Activated CD4-positive, alpha-beta T cell treated with anti-CD3 and anti-CD28 coated beads for 1 hour (primary cell): ENCODE data around the gene ANAPC1.
A peak's percentile ranks its signal among the peaks of the same experiment; 100 is the strongest.
"Not testable (repeated sequence)": the region's sequence is repeated elsewhere in the genome, so short reads cannot be mapped to it uniquely, and the experiment has no call there.

Experiments used
- DNase-seq: peaks from one replicate; pipeline ENCODE4 v3.0.0-alpha.2; 2020

Gene ANAPC1, protein sequence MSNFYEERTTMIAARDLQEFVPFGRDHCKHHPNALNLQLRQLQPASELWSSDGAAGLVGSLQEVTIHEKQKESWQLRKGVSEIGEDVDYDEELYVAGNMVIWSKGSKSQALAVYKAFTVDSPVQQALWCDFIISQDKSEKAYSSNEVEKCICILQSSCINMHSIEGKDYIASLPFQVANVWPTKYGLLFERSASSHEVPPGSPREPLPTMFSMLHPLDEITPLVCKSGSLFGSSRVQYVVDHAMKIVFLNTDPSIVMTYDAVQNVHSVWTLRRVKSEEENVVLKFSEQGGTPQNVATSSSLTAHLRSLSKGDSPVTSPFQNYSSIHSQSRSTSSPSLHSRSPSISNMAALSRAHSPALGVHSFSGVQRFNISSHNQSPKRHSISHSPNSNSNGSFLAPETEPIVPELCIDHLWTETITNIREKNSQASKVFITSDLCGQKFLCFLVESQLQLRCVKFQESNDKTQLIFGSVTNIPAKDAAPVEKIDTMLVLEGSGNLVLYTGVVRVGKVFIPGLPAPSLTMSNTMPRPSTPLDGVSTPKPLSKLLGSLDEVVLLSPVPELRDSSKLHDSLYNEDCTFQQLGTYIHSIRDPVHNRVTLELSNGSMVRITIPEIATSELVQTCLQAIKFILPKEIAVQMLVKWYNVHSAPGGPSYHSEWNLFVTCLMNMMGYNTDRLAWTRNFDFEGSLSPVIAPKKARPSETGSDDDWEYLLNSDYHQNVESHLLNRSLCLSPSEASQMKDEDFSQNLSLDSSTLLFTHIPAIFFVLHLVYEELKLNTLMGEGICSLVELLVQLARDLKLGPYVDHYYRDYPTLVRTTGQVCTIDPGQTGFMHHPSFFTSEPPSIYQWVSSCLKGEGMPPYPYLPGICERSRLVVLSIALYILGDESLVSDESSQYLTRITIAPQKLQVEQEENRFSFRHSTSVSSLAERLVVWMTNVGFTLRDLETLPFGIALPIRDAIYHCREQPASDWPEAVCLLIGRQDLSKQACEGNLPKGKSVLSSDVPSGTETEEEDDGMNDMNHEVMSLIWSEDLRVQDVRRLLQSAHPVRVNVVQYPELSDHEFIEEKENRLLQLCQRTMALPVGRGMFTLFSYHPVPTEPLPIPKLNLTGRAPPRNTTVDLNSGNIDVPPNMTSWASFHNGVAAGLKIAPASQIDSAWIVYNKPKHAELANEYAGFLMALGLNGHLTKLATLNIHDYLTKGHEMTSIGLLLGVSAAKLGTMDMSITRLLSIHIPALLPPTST (N-terminal part only)

DNA sequence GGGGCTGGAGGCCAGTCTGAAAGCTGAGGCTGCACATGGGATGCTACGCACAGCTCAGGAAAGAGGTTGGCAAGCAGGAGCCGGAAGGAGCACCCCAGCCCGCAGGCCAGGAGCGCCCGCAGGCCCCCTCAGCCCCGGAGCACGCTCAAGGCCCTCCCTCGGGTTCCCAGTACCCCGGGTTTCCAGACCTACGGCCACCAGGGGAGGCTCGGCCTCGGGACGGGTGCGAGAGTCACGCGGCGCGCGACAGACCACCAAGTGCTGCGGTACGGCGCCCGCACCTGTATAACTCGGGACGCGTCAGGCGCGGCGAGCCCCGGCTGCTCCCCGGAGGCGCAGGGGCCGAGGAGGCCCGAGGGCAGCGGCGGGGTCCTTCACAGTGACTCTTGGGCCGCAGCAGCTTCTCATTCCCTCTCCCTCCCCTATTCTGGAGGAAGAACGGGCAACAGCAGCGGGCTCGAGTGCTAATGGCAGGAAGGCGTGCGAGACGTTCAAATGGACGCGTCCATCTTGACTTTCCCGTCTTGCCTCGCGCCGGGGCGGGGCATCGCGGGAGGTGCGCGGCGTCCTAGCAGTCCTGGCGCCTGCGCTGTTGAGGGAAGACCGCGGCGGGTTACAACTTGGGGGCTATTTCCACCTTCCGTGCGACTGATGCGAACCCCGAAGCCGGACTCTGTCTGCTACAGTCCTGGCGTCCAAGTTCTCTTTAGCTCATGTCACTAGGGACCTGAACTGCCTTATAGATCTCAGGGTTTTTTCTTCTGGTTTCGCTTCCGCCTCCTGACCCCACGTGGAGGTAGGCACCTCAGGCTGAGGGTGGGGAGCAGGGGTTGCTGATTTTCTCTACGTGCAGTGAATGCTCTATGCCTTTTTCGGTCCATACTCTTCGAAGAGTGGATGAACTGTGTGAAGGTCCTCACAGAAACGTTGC is at the start of gene ANAPC1:
ANAPC1 (minus strand) TSS at position 533 of the 931 bp plus-strand sequence. CDS start 3,368 bp downstream, outside the sequence.
- DNase-seq: peak; percentile 76

DNA sequence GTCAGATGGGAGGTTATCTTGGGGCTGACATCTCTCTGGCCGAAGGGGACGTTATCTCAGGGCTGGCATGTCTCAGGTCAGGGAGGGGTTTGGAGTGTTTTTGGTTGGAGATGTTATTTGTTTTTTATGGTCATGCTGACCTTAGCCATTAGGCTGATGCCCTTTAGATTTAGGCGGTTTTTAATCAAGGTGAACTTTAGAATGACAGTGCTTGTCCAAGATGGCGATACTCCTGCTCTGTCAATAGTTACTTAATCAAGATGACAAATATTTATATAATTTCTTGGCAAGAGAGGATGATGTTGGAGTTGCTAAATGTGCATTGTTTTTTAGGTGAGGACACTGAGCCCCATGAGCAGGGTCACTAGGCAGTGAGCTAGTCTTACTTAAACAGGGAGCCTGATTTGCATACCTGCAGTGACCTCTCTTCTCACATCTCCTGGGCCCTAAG is 48.9 kb upstream of the ANAPC1 start:
- DNase-seq: no peak

DNA sequence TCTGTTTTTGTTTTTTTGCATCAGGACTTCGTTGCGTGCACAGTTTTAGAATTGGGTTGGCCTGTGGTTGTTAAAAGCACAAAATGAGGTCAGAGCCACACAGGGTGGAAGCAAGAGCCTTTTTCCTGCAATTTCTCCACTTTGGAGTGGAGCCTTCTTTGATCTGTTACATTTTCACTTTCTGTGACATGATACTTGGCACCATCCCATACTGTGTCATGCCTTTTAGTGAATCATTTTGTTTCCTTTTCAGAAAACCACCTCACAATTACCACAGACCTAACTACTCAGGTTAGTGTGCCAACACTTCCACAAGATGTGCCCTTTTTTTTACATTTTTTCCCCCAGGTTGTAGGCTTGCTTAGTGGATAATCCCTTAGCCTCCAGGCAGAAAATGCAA is 46.9 kb upstream of the ANAPC1 start:
- DNase-seq: no peak

DNA sequence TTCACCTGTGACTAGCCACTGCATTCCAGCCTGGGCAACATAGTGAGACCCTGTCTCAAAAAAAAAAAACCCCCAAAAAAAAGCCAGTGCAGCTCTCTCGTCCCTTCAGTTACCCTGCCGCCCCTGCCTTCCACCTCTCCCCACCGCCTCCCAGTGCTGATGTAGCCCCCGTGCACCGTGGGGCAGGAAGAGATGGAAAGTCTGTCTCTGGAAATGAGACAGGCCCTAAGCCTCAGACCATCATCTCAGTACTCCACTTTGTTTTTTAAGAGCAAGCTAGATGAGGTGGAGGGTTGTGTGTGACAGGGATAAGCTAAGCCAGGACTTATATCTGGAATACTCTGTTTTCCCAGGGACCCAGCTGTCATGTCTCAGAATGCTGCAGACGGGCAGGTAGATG is 46.4 kb upstream of the ANAPC1 start:
- DNase-seq: no peak

DNA sequence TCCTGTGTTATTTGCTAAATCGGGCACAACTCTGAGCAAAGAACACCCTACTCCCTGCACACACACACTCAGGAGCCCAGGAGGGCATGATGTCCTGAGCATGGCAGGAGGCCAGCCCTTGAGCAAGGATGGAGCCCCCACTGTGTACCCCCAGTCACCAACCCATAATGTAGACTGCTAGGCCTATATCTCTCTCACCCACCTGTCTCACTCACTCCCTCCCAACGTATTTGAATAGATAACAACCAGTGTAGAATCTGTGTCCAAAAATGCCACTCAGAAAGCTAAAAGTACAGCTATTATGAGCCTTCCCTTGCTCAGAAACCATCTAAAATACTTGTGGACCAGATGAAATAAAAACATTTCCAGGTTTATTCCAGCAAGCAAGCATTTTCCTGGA is 43.7 kb upstream of the ANAPC1 start:
- DNase-seq: no peak

DNA sequence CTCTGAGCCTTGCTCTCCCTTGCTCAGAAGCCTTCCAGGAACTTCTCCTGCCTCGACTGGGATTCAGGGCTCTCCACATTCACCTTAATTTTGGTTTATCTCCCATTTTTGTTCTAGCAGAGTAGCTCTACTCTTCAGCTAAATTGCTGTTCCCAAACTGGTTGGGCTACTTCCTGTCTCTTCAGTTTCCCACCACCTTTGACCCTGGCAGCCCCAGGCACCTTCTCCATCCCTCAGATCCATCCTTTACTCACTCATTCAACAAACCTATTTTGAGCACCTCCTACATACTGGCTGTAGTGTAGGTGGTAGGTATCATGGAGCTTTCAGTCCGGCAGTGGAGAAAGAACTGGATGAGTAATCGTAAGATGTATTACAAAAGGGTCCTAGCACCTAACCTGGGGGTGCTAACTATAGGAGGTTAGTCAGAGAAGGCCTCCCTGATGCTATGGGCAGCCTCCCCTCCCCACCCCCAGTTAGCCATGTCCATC is 40.7 kb upstream of the ANAPC1 start:
- DNase-seq: no peak

DNA sequence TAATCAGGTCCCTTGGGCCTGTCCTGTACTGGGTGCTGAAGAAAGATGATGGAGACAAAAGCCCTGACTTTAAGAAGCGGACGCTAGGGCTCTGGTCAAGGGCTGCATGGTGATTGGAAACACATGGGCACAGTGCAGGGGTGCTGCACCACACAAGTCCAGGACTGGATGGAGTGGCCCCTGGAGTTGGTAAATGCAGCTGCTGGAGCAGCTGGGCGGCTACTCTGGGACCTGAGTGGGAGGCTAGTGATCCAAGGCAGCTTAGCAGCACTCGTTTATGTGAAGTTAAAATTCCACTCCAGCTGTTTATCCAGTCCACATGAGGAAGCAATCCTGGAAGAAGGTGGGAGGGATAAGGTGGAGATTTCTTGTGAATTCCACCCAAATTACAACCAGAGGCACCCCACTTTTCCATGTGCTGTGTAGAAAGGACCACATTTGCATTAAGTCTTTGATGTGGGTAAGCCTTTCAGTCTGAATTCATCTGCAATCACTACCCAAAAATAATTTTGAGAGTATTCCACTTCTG is 39.3 kb upstream of the ANAPC1 start:
- no peak for DNase-seq

DNA sequence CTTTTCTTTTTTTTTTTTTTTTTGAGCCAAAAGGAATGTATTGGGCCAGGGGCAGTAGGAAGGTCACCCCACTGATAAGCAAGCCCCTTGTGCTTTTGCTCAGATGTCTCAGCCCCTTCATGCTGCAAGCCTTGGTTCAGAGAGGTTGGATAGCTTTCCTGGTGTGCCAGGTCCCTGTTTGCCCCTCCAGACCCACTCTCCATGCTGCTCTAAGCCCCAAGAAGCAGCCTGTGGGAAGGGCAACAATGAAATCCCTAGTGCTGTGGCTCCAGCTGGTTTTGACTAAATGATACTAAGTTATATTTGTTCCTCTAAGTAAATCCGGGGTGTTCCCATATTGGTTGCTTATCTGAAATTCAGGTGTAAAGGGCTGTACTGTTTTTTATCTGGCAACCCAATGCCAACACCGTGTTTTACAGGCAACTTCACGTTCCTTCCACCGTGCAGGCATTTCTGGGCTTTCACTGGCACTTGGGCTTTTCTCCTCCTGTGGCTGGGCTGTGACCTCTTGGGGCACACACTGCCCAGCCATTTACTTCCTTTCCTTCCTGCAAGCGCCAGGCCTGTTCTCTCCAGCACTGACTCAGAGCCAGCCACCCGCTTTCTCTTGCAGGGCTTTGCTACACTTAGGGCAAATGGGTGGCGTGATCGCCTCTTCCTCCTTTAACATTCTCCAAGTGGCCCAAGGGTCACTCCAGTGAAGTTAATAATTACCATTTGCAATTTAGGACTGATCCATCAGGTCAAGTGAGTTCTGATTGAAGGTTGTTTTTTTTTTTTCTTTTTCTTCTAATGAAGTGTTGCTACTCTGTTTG is 36.0 kb upstream of the ANAPC1 start:
- DNase-seq: no peak

DNA sequence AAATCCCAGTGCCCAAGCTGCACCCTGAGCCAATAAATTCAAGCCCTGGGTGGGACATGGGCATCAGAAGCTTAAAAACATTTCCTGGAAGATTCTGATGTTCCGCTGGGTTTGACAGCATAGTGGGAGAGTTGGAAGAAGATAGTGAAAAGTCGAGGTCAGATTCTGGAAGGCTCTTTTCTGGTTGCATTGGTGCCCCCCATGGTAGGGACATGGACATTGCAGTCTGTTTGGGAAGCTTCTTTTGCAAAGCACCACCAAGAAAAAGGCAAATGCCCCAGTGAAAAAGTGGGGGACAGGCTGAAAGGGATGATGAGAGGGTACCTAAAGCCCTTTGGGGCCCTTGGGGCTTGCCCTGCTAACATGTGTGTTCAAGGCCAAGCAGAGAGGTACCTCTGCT is 35.4 kb upstream of the ANAPC1 start:
- DNase-seq: no peak

DNA sequence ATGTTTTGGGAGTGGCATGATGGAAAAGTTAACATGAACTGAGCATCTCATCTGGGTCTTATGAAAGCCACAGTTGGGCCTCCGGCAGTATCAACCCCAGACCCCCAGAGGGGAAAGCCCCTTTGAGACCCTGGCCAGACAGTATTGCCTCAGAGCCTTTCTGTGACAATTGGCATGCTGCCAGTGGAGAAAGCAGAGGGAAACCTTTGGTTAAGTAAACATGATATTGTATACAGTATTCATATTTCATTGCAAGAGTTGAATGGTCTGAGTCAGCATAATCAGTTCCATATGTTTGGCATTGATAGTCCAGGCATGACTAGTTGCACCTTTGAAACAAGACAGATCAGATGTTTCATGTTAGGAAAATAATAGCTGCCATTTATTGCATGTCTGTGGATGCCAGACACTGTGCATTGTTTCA is 34.4 kb upstream of the ANAPC1 start:
- no peak for DNase-seq

DNA sequence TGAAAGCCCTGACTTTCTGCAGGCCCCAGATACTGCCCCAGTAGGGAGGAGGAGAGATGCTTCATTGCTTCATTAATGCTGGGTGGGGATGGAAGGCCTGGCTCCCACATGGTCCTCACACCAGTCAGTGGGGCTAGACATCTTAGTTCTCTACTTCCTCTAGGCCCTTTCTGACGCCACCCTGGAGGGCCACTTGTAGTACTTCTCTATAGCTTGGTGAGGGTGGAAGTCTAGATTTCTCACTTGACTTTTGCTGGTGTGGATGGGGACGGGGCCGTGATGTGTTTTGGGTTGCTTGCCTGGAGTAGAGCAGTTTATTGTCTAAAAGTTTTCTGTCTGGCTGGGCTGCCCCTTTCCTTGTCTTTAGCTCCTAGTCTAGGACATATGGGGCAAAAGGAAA is 33.1 kb upstream of the ANAPC1 start:
- no peak for DNase-seq

DNA sequence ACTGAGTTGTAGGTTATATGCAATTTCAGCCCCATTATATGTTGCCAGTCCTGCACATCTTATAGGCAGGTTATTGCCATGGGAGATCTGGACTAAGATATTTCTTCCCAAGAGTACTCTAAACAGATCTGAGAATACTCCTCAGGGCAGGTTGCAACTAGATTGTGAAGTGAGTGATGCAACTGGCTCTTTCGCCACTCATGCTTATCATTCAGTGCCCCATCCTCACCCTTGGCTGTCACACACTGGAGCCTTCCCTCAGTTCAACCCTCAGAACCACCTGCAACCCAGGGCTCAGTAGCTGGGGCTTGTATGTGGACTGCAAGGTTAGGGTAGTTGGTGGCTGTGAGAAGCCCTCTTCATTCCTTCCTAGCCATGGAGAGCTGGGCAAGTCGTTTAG is 28.6 kb upstream of the ANAPC1 start:
- no peak for DNase-seq

DNA sequence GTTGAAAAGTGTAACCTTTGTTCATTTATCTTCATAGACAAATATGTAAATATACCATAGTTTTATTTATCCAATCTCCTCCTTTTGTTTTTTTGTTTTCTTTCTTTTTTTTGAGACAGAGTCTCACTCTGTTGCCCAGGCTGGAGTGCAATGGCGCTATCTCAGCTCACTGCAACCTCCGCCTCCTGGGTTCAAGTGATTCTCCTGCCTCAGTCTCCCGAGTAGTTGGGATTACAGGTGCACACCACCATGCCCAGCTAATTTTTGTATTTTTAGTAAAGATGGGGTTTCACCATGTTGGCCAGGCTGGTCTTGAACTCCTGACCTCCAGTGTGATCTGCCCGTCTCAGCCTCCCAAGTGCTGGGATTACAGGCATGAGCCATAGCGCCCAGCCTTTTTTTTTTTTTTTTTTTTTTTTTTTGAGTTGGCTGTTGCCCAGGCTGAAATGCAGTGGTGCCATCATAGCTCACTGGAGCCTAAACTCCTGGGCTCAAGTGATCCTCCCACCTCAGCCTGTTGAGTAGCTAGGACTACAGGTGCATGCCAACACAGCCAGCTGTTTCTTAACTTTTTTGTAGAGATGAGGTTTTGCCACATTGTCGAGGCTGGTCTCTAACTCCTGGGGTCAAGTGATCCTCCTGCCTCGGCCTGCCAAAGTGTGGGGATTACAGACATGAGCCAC is 27.4 kb upstream of the ANAPC1 start:
- DNase-seq: not testable (repeated sequence)

DNA sequence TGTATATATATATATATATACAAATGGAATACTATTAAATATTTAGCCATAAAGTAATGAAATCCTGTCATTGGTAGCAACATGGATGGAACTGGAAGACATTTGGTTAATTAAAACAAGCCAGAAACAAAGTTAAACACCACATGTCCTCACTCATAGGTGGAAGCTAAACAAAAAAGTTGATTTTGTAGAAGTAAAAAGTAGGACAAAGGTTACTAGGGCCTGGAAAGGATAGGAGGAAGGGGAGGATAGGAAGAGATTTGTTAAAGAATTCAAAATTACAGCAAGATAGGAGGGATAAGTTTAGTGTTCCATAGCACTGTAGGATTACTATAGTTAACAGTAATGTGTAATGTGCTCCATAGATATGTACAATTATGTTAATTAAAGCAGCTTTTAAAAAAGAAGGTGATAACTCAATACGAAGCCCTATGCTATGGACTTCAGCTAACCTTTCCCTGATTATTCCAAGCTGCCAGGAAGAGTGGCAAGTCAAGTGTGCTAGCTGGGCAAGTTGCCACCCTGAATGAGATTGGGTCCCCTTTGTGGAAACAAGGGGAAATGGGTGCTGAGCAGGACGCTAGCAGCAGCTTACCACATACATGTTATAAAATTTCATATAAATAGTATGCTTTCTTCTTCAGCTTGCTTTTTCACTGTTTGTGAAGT is 26.8 kb upstream of the ANAPC1 start:
- no peak for DNase-seq

DNA sequence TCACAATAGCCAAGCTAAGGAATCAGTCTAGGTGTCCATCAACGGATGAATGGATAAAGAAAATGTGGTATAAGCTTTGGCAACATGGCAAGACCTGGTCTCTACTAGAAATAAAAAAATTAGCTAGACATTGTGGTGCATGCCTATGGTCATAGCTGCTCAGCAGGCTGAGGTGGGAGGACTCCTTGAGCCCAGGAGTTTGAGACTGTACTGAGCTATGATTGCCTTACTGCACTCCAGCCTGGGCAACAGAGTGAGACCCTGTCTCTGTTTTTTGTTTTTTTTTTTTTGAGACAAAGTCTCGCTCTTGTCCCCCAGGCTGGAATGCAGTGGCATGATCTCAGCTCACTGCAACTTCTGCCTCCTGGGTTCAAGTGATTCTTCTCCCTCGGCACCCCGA is 26.0 kb upstream of the ANAPC1 start:
- DNase-seq: not testable (repeated sequence)

DNA sequence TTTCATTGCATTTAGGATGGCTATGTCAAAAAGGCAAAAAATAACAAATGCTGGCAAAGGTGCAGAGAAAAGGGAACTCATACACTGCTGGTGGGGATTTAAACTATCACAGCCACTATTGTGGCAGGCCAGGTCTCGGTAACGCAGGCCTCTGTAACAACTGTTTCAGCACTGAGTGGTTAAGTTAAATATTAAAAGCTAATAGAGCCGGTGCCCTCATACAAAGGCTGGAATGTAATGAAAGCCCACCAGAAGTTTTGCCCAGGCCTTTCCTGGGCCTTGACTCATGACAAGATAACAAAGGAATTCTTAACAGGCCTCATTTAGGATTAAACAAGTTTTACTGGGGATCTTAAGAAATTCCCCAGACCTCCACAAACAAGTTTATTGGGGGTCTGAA is 25.1 kb upstream of the ANAPC1 start:
- DNase-seq: no peak

DNA sequence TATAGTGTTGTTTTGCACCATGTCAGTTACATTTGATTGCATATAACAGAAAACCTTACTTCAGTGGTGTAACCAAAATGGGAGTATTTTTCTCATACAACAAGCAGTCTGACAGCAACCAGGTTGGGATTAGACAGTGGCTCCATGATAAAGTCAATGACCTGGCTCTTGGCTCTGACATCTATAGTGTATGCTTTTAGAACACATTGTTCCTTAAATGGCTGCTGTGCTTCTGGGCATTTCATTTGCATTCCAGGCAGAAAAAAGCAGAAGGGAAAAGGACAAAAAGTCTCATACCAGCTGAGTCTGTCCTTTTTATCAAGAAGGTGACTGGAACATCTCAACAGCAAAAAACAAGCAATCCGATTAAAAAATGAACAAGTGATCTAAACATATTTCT is 24.6 kb upstream of the ANAPC1 start:
- no peak for DNase-seq

DNA sequence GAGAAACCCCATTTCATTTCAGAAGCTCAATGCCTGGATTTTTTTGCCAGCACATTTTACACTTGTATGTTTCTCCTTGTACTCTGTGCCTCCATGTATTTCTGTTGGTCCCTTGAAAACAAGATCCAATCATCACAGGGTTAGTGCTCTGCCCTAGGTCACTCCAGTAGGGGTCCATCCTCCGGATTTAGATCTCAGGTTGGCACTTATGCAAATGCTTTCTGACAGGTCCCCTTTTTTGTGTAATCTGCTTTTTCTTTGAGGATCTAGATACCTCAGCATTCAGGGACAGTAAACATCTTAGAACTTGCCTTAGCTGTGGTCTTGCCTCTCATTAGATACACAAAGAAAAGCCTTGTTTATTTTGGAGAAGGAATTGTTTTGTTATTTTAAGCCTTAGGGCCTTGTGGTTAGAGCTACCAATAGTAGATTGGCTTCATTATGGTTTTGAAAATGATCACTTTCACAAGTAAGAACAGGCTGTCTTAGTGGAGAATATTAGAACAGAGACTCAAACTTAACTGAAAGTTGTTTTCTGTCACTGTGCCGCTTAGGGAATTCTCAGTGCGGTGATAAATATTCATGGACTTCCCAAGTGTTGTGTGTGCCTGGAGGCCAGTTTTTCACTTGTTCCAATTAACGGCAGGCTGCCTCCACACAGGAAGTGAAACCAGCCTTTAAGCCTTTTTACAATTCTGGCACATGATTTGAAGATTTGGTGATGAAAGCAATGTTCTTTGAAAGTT is 22.2 kb upstream of the ANAPC1 start:
- DNase-seq: no peak

DNA sequence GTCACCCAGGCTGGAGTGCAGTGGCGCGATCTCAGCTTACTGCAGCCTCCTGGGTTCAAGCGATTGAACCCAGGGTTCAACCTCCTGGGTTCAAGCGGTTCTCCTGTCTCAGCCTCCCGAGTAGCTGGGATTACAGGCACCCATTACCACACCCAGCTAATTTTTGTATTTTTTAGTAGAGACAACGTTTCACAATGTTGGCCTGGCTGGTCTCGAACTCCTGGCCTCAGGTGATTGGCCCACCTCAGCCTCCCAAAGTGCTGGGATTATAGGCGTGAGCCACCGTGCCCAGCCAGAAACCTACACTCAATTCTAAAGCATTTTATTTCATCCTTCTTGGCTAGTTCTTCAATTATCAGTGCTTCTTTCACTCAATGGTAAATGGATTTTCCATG is 21.5 kb upstream of the ANAPC1 start:
- DNase-seq: not testable (repeated sequence)
